SJSA1 (cell line): ENCODE measurements around the gene TMEM169. TPM values are rescaled to one million over a fixed set of nuclear protein-coding genes. Genes with fewer than 3 reads are reported as not detected.

Experiments
- DNase-seq, 2 experiments: peaks; one replicate each; pipeline ENCODE4 v3.0.0-alpha.2; 2015 to 2020; ENCODE audit warnings: low spot score in 2 of 2, low read depth in 1 of 2
- H3K27ac ChIP-seq: fragments of 250-450 bp; sonication (Bioruptor Pico); 2 replicates; pipeline ENCODE4 v1.5.1; 2020; ENCODE audit warnings: mild to moderate bottlenecking, moderate library complexity
- H3K27me3 ChIP-seq: fragments of 250-450 bp; sonication (Bioruptor Pico); replicated peaks from 2 replicates; pipeline ENCODE4 v1.5.1; 2020; ENCODE audit warnings: mild to moderate bottlenecking, moderate library complexity
- H3K36me3 ChIP-seq: fragments of 250-450 bp; sonication (Bioruptor Pico); 2 replicates; pipeline ENCODE4 v1.5.1; 2020; ENCODE audit warnings: mild to moderate bottlenecking
- H3K4me1 ChIP-seq: fragments of 250-450 bp; sonication (Bioruptor Pico); replicated peaks from 2 replicates; pipeline ENCODE4 v1.6.1; 2021; ENCODE audit warnings: mild to moderate bottlenecking
- H3K4me3 ChIP-seq: fragments of 250-450 bp; sonication (Bioruptor Pico); 2 replicates; pipeline ENCODE4 v1.5.1; 2020; ENCODE audit warnings: mild to moderate bottlenecking
- H3K9me3 ChIP-seq: fragments of 250-450 bp; sonication (Bioruptor Pico); replicated peaks from 2 replicates; pipeline ENCODE4 v1.5.1; 2020; ENCODE audit warnings: mild to moderate bottlenecking
- total RNA-seq: library from RNA; depleted of rRNA; stranded (reverse); fragments of >200 nt; shearing (Covaris generic); gene quantifications from 2 replicates; pipeline ENCODE4 v1.2.3, GENCODE V29; 2014

The TMEM169 gene
- total RNA-seq, 1 experiment from 2014 or later: 0.84 TPM

DNA sequence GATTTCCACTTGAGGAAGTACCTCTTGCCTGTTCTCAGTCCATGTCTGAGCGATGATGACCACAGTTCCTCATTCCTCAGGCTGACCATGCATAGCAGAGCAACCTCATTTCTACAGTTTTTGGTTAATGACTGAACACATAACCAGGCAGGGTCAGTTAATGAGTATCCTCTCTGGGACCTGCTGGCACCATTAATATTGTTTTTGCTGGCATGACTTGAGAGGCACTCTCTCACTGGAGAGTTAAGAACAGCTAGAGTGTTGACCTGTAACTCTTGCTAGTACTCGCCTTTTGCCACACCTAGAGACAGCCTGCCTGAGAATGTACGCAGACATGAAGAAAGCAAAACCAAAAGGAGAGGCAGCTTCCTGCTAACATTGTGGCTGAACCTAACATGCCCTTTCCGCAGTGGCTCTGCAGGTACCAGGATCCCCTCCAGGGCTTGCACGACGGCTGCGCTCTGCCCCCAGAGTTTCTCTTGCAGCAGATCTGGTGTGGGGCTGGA, 24.0 kb upstream of the TMEM169 start:
- Histone ChIP-seq H3K9me3 (no peaks in the 10 kb centered on the region), H3K36me3 (no peaks in the 10 kb centered on the region), H3K4me1 (no peaks in the 10 kb centered on the region), H3K27me3 (no peaks in the 10 kb centered on the region), H3K27ac (no peak overlapping the region), H3K4me3 (no peak overlapping the region)
- no peak for DNase-seq

DNA sequence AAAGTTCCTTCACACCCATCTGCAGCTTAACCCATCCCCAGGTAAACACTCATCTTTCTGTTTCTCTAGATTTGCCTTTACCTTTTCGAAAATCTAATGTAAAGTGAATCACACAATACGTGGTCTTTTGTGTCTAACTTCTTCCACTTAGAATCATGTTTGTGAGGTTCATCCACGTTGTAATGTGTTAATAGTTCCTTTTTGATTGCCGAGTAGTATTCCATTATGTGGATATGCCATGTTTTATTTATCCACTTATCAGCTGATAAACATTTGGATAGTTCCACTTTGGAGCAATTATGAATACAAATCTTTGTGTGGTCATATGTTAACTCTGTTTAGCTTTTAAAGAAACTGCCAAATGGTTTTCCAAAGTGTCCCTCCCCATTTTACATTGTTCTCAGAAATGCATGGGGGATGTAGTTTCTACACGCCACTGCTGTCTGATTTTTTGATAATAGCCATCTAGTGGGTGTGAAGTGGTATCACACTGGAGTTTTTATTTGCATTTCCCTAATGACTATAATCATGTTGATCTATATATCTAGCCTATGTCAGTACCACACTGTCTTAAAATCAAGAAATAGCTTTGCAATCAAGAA, 22.4 kb upstream of the TMEM169 start:
- Histone ChIP-seq H3K27ac (no peak overlapping the region), H3K36me3 (no peaks in the 10 kb centered on the region), H3K4me1 (no peaks in the 10 kb centered on the region), H3K4me3 (no peak overlapping the region), H3K9me3 (no peaks in the 10 kb centered on the region), H3K27me3 (no peaks in the 10 kb centered on the region)
- DNase-seq: no peak

GRCh38 chr2:216064014-216064630, 17.6 kb upstream of the TMEM169 start:
- no peaks in the 10 kb centered on the region for H3K9me3 ChIP-seq
- no peaks in the 10 kb centered on the region for H3K27me3 ChIP-seq
- H3K4me3 ChIP-seq: no peak overlapping the region
- DNase-seq: no peak
- H3K4me1 ChIP-seq: peaks cover 8% of the 10 kb centered on the region
- no peaks in the 10 kb centered on the region for H3K36me3 ChIP-seq
- no peak overlapping the region for H3K27ac ChIP-seq

DNA sequence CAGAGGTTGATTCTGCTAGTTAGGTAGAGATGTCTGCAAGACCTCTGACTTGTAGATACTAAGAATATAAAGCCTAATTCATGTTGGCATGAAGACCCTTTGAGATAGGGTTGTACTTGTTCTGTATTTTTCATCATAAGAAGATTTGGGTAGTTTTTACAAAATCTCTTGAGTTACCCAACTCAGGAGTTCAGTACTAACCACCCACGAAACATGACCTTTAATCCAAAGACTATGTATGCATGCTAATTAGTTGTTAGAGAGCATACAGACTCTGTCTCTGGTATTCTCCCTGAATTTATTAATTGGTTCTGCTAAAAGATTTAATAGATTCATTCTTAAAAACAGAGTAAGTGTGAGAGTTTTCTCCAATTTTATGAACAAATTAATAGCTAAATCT, 17.1 kb upstream of the TMEM169 start:
- DNase-seq: no peak
- no peaks in the 10 kb centered on the region for H3K27me3 ChIP-seq

DNA sequence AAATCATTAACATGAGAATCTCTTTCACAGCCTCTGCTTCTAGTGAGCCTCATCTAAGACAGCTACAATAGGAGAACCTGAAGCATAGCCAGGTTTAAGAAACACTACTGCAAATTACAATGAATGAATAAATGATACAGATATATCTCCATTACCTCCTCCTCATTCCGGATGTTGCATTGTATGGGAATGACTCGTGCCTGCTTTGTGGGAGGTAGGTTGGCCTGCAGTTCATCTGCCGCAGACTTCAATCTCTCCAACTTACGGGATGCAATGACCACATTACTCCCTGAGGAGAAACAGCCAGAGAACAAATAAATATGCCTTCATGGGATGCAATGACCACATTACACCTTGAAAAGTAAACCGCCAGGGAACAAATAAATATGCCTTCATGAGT, 15.5 kb upstream of the TMEM169 start:
- DNase-seq: peak; percentile 37 to 49
- no peak overlapping the region for H3K27ac ChIP-seq
- no peak overlapping the region for H3K4me3 ChIP-seq

More for the DNA sequence above, 17.1 kb upstream of the TMEM169 start:
- Histone ChIP-seq H3K9me3 (no peaks in the 10 kb centered on the region), H3K4me1 (peaks cover 8% of the 10 kb centered on the region), H3K36me3 (no peaks in the 10 kb centered on the region), H3K4me3 (no peak overlapping the region), H3K27ac (no peak overlapping the region)

GRCh38 chr2:216069028-216069427, 12.7 kb upstream of the TMEM169 start:
- no peaks in the 10 kb centered on the region for H3K9me3 ChIP-seq
- no peaks in the 10 kb centered on the region for H3K36me3 ChIP-seq
- DNase-seq: no peak
- H3K4me1 ChIP-seq: peaks cover 8% of the 10 kb centered on the region
- H3K27me3 ChIP-seq: no peaks in the 10 kb centered on the region
- H3K27ac ChIP-seq: no peak overlapping the region
- no peak overlapping the region for H3K4me3 ChIP-seq

More for the DNA sequence above, 15.5 kb upstream of the TMEM169 start:
- H3K36me3 ChIP-seq: no peaks in the 10 kb centered on the region
- peaks cover 8% of the 10 kb centered on the region for H3K4me1 ChIP-seq
- H3K27me3 ChIP-seq: no peaks in the 10 kb centered on the region
- H3K9me3 ChIP-seq: no peaks in the 10 kb centered on the region

- H3K4me1 ChIP-seq: peaks cover 8% of the 10 kb centered on the region
- no peaks in the 10 kb centered on the region for H3K36me3 ChIP-seq
- no peak for DNase-seq
- no peak overlapping the region for H3K27ac ChIP-seq
- no peaks in the 10 kb centered on the region for H3K27me3 ChIP-seq
- H3K4me3 ChIP-seq: no peak overlapping the region
- H3K9me3 ChIP-seq: no peaks in the 10 kb centered on the region
Observed at GRCh38 chr2:216070195-216070594, 11.5 kb upstream of the TMEM169 start.

- Histone ChIP-seq H3K27me3 (no peaks in the 10 kb centered on the region), H3K4me1 (peaks cover 5% of the 10 kb centered on the region; the same call in 1 of the 2 replicates), H3K27ac (no peak overlapping the region), H3K36me3 (no peaks in the 10 kb centered on the region), H3K9me3 (no peaks in the 10 kb centered on the region), H3K4me3 (no peak overlapping the region)
- DNase-seq: no peak
Observed at GRCh38 chr2:216071111-216071851, 10.4 kb upstream of the TMEM169 start.

- Histone ChIP-seq H3K4me1 (no peaks in the 10 kb centered on the region), H3K4me3 (no peak overlapping the region), H3K9me3 (no peaks in the 10 kb centered on the region), H3K27me3 (no peaks in the 10 kb centered on the region), H3K27ac (no peak overlapping the region), H3K36me3 (no peaks in the 10 kb centered on the region)
- no peak for DNase-seq
Observed at GRCh38 chr2:216072473-216072872, 9.2 kb upstream of the TMEM169 start.

- Histone ChIP-seq H3K4me1 (no peaks in the 10 kb centered on the region), H3K4me3 (no peak overlapping the region), H3K27ac (no peak overlapping the region)
Observed at GRCh38 chr2:216073773-216074172, 7.9 kb upstream of the TMEM169 start.

DNA sequence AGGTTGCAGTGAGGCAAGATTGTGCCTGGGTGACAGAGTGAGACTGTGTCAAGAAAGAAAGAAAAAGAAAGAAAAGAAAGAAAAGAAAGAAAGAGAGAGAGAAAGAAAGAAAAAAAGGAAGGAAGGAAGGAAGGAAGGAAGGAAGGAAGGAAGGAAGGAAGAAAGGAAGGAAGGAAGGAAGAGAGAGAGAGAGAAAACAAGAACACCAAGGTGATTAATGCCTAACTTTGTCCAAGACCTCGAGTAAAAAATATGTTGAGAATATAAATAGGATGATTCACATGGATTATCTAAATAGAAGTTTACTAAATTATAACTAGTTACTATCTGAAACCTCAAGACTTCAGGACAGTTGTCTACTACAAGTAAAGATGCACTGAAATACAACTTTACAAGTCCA, 7.3 kb upstream of the TMEM169 start:
- no peak for DNase-seq
- Histone ChIP-seq H3K9me3 (no peaks in the 10 kb centered on the region), H3K27me3 (no peaks in the 10 kb centered on the region), H3K4me3 (no peak overlapping the region), H3K4me1 (no peaks in the 10 kb centered on the region), H3K36me3 (no peaks in the 10 kb centered on the region), H3K27ac (no peak overlapping the region)

More at GRCh38 chr2:216073773-216074172, 7.9 kb upstream of the TMEM169 start:
- Histone ChIP-seq H3K36me3 (no peaks in the 10 kb centered on the region), H3K9me3 (no peaks in the 10 kb centered on the region), H3K27me3 (no peaks in the 10 kb centered on the region)
- no peak for DNase-seq

GRCh38 chr2:216074794-216075193, 6.9 kb upstream of the TMEM169 start:
- H3K36me3 ChIP-seq: no peaks in the 10 kb centered on the region
- no peaks in the 10 kb centered on the region for H3K27me3 ChIP-seq
- DNase-seq: no peak
- H3K9me3 ChIP-seq: no peaks in the 10 kb centered on the region
- H3K4me1 ChIP-seq: no peaks in the 10 kb centered on the region
- no peak overlapping the region for H3K4me3 ChIP-seq
- H3K27ac ChIP-seq: no peak overlapping the region

- H3K27me3 ChIP-seq: no peaks in the 10 kb centered on the region
Observed at GRCh38 chr2:216075510-216076485, 5.9 kb upstream of the TMEM169 start.

More at GRCh38 chr2:216075510-216076485, 5.9 kb upstream of the TMEM169 start:
- DNase-seq: no peak
- H3K36me3 ChIP-seq: no peaks in the 10 kb centered on the region
- no peaks in the 10 kb centered on the region for H3K4me1 ChIP-seq
- no peak overlapping the region for H3K4me3 ChIP-seq
- no peaks in the 10 kb centered on the region for H3K9me3 ChIP-seq
- H3K27ac ChIP-seq: no peak overlapping the region
